Transverse colon (tissue), 4 donors: ENCODE measurements around the gene CCDC110. TPM values are rescaled to one million over a fixed set of nuclear protein-coding genes. Genes with fewer than 3 reads are reported as not detected.

Source experiments
- DNase-seq: peaks from one replicate; pipeline ENCODE4 v3.0.0-alpha.2; 2019
- H3K27ac ChIP-seq, 4 donors: fragments of 200-600 bp; sonication (generic); 2 replicates each; pipeline ENCODE4 v1.5.1; 2016 to 2018; ENCODE audit warnings: inconsistent platforms in 4 of 4
- H3K27me3 ChIP-seq: fragments of 200-600 bp; sonication (generic); 2 replicates; pipeline ENCODE4 v1.5.1; 2017; ENCODE audit warnings: inconsistent platforms
- H3K36me3 ChIP-seq, 4 donors: fragments of 200-600 bp; sonication (generic); 2 replicates each; pipeline ENCODE4 v1.5.1; 2017 to 2019; ENCODE audit warnings: inconsistent platforms in 4 of 4
- H3K4me1 ChIP-seq, 4 donors: fragments of 200-600 bp; sonication (generic); 2 replicates each; pipeline ENCODE4 v1.5.1; 2017 to 2020; ENCODE audit warnings: inconsistent platforms in 4 of 4
- H3K4me3 ChIP-seq, 4 donors: fragments of 200-600 bp; sonication (generic); 1 replicate in 1 of 4; 2 replicates in 3 of 4; pipeline versions ENCODE4 v1.5.1 to v1.6.1; 2017 to 2019; ENCODE audit warnings: inconsistent platforms in 4 of 4
- H3K9me3 ChIP-seq, 2 donors: fragments of 200-600 bp; sonication (generic); 2 replicates each; pipeline ENCODE4 v1.5.1; 2017 to 2019; ENCODE audit warnings: inconsistent platforms in 2 of 2
- EP300 ChIP-seq: sonication (generic); formaldehyde crosslinking; IDR thresholded peaks from one replicate; pipeline ENCODE4 v1.6.1; 2017; ENCODE audit warnings: antibody characterized with exemption, low read depth
- POLR2A ChIP-seq: fragments of 450-650 bp; IDR thresholded peaks from one replicate; pipeline ENCODE4 v1.6.1; 2016; ENCODE audit warnings: antibody characterized with exemption, mild to moderate bottlenecking, moderate library complexity
- POLR2AphosphoS5 ChIP-seq, 3 donors: sonication (generic); formaldehyde crosslinking; IDR thresholded peaks; one replicate each; pipeline ENCODE4 v1.6.1; 2016; ENCODE audit warnings: antibody characterized with exemption in 3 of 3
- WGBS, 2 donors: methylation state at CpG; one replicate each; pipeline ENCODE4 v1.1.5; 2018; ENCODE audit warnings: low coverage in 1 of 2; 5-methylcytosine and 5-hydroxymethylcytosine counted together
- in situ Hi-C, 4 donors: fragments of 200-750 bp; cut with MboI; loops; one replicate each; pipeline versions ENCODE4 v1.15.0 to v1.15.1; 2017; ENCODE audit warnings: low sequenced_read_pairs in 3 of 4, low pct_ligation_motif_present in 1 of 4, low pct_unique_long_range_greater_than_20kb in 1 of 4
- intact Hi-C: fragments of 100-400 bp; cut with DNase I; formaldehyde crosslinking; loops from one replicate; pipeline ENCODE4 v1.15.1; 2023; ENCODE audit warnings: low total_unique reads
- total RNA-seq, 4 donors: library from RNA; depleted of rRNA; stranded (reverse); fragments of >200 nt; gene quantifications; one replicate each; pipeline ENCODE4 v1.1.0, GENCODE V29; 2016
- TF ChIP-seq, protein P1 (sequence below), 5 experiments: fragments of 200-600 bp in 3 of 5; fragments of 450-650 bp in 2 of 5; sonication (generic) in 3 of 5; IDR thresholded peaks; 1 replicate in 2 of 5; 2 replicates in 3 of 5; pipeline ENCODE4 v1.5.1; 2016 to 2017; ENCODE audit warnings: antibody characterized with exemption in 5 of 5, inconsistent platforms in 3 of 5, mild to moderate bottlenecking in 2 of 5, moderate library complexity in 1 of 5

Gene CCDC110
- total RNA-seq, 4 donors from 2014 or later = 2.5 to 3.0 TPM; not detected in 2

- intact Hi-C loops = loop anchor here (1.0 kb wide), 1 partner anchor 126 kb away; no protein-coding TSS in a partner anchor
- no peaks in the 10 kb centered on the region for H3K36me3 ChIP-seq
- peak; percentile 73 for DNase-seq
- peaks cover 0 to 14% (median 8%) of the 10 kb centered on the region in 4 donors for H3K4me1 ChIP-seq
- no peaks in the 10 kb centered on the region for H3K9me3 ChIP-seq
- in situ Hi-C loops = loop anchor here in 1 of 4 donors (10.0 kb wide), 1 partner anchor 124 kb away; no protein-coding TSS in a partner anchor
- H3K4me3 ChIP-seq = peak overlapping the region; percentile 28 to 58 (median 38)
- H3K27me3 ChIP-seq = no peaks in the 10 kb centered on the region
- TF ChIP-seq POLR2AphosphoS5 (IDR thresholded peaks at IDR 0.05) = peak in 1 of 3 donors; percentile 27
- no peak for TF ChIP-seq EP300
- TF ChIP-seq, protein P1, sequence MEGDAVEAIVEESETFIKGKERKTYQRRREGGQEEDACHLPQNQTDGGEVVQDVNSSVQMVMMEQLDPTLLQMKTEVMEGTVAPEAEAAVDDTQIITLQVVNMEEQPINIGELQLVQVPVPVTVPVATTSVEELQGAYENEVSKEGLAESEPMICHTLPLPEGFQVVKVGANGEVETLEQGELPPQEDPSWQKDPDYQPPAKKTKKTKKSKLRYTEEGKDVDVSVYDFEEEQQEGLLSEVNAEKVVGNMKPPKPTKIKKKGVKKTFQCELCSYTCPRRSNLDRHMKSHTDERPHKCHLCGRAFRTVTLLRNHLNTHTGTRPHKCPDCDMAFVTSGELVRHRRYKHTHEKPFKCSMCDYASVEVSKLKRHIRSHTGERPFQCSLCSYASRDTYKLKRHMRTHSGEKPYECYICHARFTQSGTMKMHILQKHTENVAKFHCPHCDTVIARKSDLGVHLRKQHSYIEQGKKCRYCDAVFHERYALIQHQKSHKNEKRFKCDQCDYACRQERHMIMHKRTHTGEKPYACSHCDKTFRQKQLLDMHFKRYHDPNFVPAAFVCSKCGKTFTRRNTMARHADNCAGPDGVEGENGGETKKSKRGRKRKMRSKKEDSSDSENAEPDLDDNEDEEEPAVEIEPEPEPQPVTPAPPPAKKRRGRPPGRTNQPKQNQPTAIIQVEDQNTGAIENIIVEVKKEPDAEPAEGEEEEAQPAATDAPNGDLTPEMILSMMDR (IDR thresholded peaks at IDR 0.05) = no peak
- TF ChIP-seq POLR2A = no peak
- H3K27ac ChIP-seq = peak overlapping the region; percentile 55 to 71 (median 67)
- 5 to 20% methylated on average over 1 to 27 of the region's 41 CpGs for WGBS, 2 donors
Observed at GRCh38 chr4:185470501-185471195, 885 bp downstream of the CCDC110 start.

DNA sequence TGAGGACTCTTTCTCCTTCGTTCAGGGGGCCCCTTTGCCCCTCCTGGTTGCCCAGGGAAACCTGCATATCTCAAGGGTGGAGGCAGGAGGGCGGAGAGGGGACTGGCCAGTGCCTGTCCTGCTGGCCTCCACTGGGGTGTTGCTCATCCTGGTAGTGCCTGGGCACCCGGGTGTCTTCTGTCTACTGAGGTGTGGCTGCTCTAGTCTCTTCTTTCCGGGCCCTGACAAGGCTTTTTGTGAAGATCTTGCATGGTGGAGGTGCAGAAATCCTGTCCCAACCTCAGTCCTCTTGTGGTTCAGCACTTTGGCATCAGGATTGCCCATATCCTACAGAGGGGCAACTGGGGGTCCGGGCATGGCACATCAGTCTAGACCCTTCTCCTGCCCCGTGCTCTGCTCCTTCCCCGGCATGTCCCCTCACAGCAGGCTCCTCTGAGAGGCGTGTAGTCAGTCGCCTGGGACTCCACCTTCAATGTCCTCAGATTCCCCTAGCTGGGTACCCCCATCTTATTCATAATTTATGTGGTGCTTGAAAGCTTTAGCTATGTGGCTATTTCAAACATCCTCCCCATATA is 1.9 kb downstream of the CCDC110 start:
- Histone ChIP-seq H3K27ac (no peak overlapping the region), H3K27me3 (no peaks in the 10 kb centered on the region), H3K9me3 (no peaks in the 10 kb centered on the region), H3K4me3 (no peak overlapping the region), H3K36me3 (no peaks in the 10 kb centered on the region), H3K4me1 (peaks cover 0 to 14% (median 8%) of the 10 kb centered on the region in 4 donors)
- no peak for TF ChIP-seq POLR2A
- TF ChIP-seq, protein P1 (IDR thresholded peaks at IDR 0.05) = no peak
- TF ChIP-seq POLR2AphosphoS5 (IDR thresholded peaks at IDR 0.05) = no peak
- TF ChIP-seq EP300 = no peak
- DNase-seq = peak; percentile 20
- 60 to 75% methylated on average over 1 to 9 of the region's 9 CpGs for WGBS, 2 donors
- in situ Hi-C loops (loop anchor here in 1 of 4 donors (10.0 kb wide), 1 partner anchor 125 kb away; no protein-coding TSS in a partner anchor), intact Hi-C loops (loop anchor here (5.0 kb wide), 1 partner anchor 1163 kb away; no protein-coding TSS in a partner anchor)

GRCh38 chr4:185468999-185469398 is 2.5 kb downstream of the CCDC110 start:
- Histone ChIP-seq H3K4me3 (no peak overlapping the region), H3K36me3 (no peaks in the 10 kb centered on the region), H3K27me3 (no peaks in the 10 kb centered on the region), H3K27ac (no peak overlapping the region), H3K9me3 (no peaks in the 10 kb centered on the region), H3K4me1 (peaks cover 0 to 14% (median 8%) of the 10 kb centered on the region in 4 donors)
- WGBS, 2 donors = 79% methylated on average over 2 of the region's 2 CpGs; no CpG with 5 or more reads in 1 of the 2 donors
- no peak for TF ChIP-seq POLR2AphosphoS5 (IDR thresholded peaks at IDR 0.05)
- TF ChIP-seq, protein P1 (IDR thresholded peaks at IDR 0.05) = no peak
- no peak for TF ChIP-seq EP300
- no peak for TF ChIP-seq POLR2A
- in situ Hi-C loops = no loop called here
- intact Hi-C loops = loop anchor here (5.0 kb wide), 1 partner anchor 1163 kb away; no protein-coding TSS in a partner anchor
- no peak for DNase-seq

DNA sequence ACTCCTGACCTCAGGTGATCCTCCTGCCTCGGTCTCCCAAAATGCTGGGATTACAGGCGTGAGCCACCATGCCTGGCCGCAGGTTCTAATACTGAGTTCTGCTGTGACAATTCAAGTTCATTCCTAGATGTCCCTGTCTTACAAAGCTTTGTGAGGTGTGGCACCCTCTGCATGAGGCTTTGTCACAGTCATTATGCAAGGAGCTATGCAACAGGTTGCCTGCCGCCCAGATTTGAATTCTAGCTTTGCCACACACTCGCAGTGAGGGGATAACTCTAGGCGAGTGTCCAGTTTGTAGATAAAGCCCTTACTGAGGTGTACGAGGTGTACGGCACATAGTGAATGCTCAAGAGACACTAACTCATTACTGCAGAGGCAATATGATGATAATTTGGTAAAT is 3.5 kb downstream of the CCDC110 start:
- in situ Hi-C loops = no loop called here
- DNase-seq = no peak
- Histone ChIP-seq H3K36me3 (no peaks in the 10 kb centered on the region), H3K4me1 (peaks cover 0 to 14% (median 8%) of the 10 kb centered on the region in 4 donors), H3K27ac (no peak overlapping the region), H3K9me3 (no peaks in the 10 kb centered on the region), H3K27me3 (no peaks in the 10 kb centered on the region), H3K4me3 (no peak overlapping the region)
- TF ChIP-seq, protein P1 (IDR thresholded peaks at IDR 0.05) = no peak
- no peak for TF ChIP-seq POLR2AphosphoS5 (IDR thresholded peaks at IDR 0.05)
- TF ChIP-seq POLR2A = no peak
- no peak for TF ChIP-seq EP300
- intact Hi-C loops = loop anchor here (5.0 kb wide), 1 partner anchor 1164 kb away; no protein-coding TSS in a partner anchor
- WGBS, 2 donors = 84 to 90% methylated on average over 5 to 8 of the region's 8 CpGs
